Measurements from ENCODE around the gene ANKRD33B. TPM values are rescaled to one million over a fixed set of nuclear protein-coding genes. Genes with fewer than 3 reads are reported as not detected.

ANKRD33B gene
- total and polyA plus RNA-seq, 2 experiments from 2014 or later, result 2.9 to 15.4 TPM

DNA sequence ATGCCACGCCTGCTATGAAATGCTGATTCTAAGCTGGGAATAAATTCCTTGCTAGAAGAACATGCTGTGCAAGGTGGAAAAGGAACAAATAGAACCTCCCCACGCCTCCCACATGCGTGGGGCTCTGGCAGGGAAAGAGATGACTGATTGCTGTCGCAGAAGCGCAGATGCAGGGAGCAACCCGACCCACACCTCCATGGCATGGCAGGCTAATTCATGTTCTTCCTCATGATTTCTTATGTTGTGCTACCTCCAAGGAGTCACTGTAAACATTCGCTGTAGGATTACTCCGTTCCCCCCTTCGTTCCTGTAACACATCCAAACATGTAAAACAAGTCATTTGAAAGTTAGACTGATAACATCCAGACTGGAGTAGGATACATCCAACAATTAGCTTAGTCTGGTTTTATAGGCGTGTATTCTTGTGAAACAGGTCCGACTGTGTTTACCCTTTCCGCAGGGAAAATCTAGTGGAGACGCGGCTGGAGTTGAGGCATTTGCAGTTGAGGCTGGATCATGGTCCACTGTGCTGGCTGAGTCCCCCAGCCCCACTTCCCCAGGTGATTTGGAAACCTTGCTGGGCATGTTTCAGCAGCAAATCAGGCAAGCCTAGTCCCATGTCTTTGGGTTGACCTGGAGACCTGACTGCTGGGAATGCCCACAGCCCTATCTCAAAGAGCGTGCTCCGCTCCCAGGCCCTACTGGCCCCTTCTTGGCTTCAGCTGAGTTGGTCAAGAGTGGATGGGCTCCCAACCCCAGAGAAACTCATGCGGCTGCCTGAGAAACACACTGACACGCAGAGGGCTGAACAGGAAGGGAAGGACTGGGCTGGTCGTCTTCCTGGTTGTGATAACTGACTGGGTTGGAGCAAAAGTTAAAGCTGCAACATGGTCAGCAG, 24.8 kb upstream of the ANKRD33B start:
- no peaks in the 10 kb centered on the region for H3K9me2 ChIP-seq (ENCODE audit: insufficient read depth)
- no peak overlapping the region for H3K4me3 ChIP-seq
- no peak overlapping the region for H3K27ac ChIP-seq (ENCODE audit: low read depth)
- H3K4me3 Mint-ChIP-seq, result no peak overlapping the region
- no peak overlapping the region for H2AFZ ChIP-seq
- ATAC-seq (no peak), DNase-seq (ENCODE audit: low spot score) (no peak)
- no peak overlapping the region for H3K4me2 ChIP-seq
- H3K9me3 Mint-ChIP-seq, result no peaks in the 10 kb centered on the region
- no peaks in the 10 kb centered on the region for H3F3A ChIP-seq (replicated peaks; ENCODE audit: low read depth)
- H3K79me2 ChIP-seq (replicated peaks; ENCODE audit: insufficient read depth), result no peaks in the 10 kb centered on the region
- no peaks in the 10 kb centered on the region for H3K4me1 ChIP-seq (ENCODE audit: insufficient read depth)
- no peaks in the 10 kb centered on the region for H3K36me3 Mint-ChIP-seq (ENCODE audit: low read depth)
- no peak overlapping the region for H3K27ac Mint-ChIP-seq
- peaks cover 9% of the 10 kb centered on the region for H3K27me3 Mint-ChIP-seq (ENCODE audit: insufficient read depth, low read depth, poor library complexity)
- H4K20me1 ChIP-seq (replicated peaks; ENCODE audit: insufficient read depth), result no peaks in the 10 kb centered on the region
- no peak for TF ChIP-seq ZNF114 (CRISPR knock-in tag; IDR thresholded peaks at IDR 0.05)
- no peak for TF ChIP-seq JUNB (IDR thresholded peaks at IDR 0.05; ENCODE audit: unreplicated experiment)
- TF ChIP-seq EZH2phosphoT487 (IDR thresholded peaks at IDR 0.05; ENCODE audit: unreplicated experiment), result no peak
- TF ChIP-seq REST (IDR thresholded peaks at IDR 0.05; ENCODE audit: unreplicated experiment), result no peak
- no peak for TF ChIP-seq STAT1 (IDR thresholded peaks at IDR 0.05; ENCODE audit: unreplicated experiment)
- no peak for TF ChIP-seq ZNF331 (CRISPR knock-in tag; IDR thresholded peaks at IDR 0.05; ENCODE audit: low read depth)
- no peak for TF ChIP-seq CREB1 (CRISPR knock-in tag; IDR thresholded peaks at IDR 0.05; ENCODE audit: low read depth)
- TF ChIP-seq ZNF462 (CRISPR knock-in tag; IDR thresholded peaks at IDR 0.05), result no peak
- TF ChIP-seq POLR2AphosphoS5 (IDR thresholded peaks at IDR 0.05; ENCODE audit: low read depth), result no peak
- no peak for TF ChIP-seq NANOG (IDR thresholded peaks at IDR 0.05; ENCODE audit: borderline replicate concordance)
- TF ChIP-seq EZH2 (IDR thresholded peaks at IDR 0.05; ENCODE audit: low read depth, unreplicated experiment), result no peak
- TF ChIP-seq ETS1 (IDR thresholded peaks at IDR 0.05), result no peak
- TF ChIP-seq CTCF (conservative IDR thresholded peaks at IDR 0.05; ENCODE audit: low read depth in 2 of 2), result no peak
- H3K4me1 Mint-ChIP-seq, result peaks cover 4% of the 10 kb centered on the region
- H3K36me3 ChIP-seq (ENCODE audit: insufficient read depth), result no peaks in the 10 kb centered on the region
- H3K27me3 ChIP-seq (ENCODE audit: insufficient read depth), result no peaks in the 10 kb centered on the region

All from GM23338 (cell line).